GM12878 (cell line): ENCODE results near the gene SH2D2A. TPM values are rescaled to one million over a fixed set of nuclear protein-coding genes. Genes with fewer than 3 reads are reported as not detected.

ENCODE experiments used
- ATAC-seq: fragments of 200-7000 bp; cut with Tn5 transposase; 3 replicates; pipeline ENCODE4 v1.9.1; 2020; ENCODE audit warnings: mild to moderate bottlenecking, moderate library complexity
- BruUV-seq: library from RNA; stranded (reverse); fragments of 400-500 nt; replicated peaks from 2 replicates; lab custom pipeline; 2021; lab: Mats Ljungman, UMichigan
- CTCF ChIA-PET: fragments of 300-600 bp; sonication (Branson Sonifier 250); formaldehyde crosslinking; extraction: SDS; loops from one replicate; lab custom pipeline; 2021; ENCODE audit warnings: inconsistent platforms; lab: Yijun Ruan, JAX
- POLR2A ChIA-PET: fragments of 350-600 bp; formaldehyde crosslinking; extraction: SDS; loops from one replicate; lab custom pipeline; 2021; ENCODE audit warnings: inconsistent platforms; lab: Charles Lee
- RAD21 ChIA-PET: fragments of 300-600 bp; sonication (Branson Sonifier 250); formaldehyde crosslinking; loops from one replicate; lab custom pipeline; 2023; ENCODE audit warnings: antibody characterized with exemption; ENCODE audit not compliant: unreplicated experiment; lab: Charles Lee
- SMC1A ChIA-PET: fragments of 300-600 bp; sonication (Branson Sonifier 250); formaldehyde crosslinking; loops from one replicate; lab custom pipeline; 2023; ENCODE audit not compliant: unreplicated experiment, uncharacterized antibody; lab: Charles Lee
- DNase-seq: peaks from one replicate; pipeline ENCODE4 v3.0.0-alpha.2; 2011; ENCODE audit warnings: low read depth, low spot score
- FAIRE-seq: peaks from 3 replicates; lab custom pipeline; 2011; peaks lifted over from hg19 to GRCh38; lab: Jason Lieb, UNC
- H2AFZ ChIP-seq: 2 replicates; pipeline ENCODE4 v1.6.0; 2011; ENCODE audit warnings: low read depth, low read length, control low read depth; ENCODE audit not compliant: control insufficient read depth
- H3K27ac ChIP-seq: 2 replicates; pipeline ENCODE4 v1.5.1; 2011; ENCODE audit warnings: control low read depth; ENCODE audit not compliant: control insufficient read depth, insufficient read depth
- H3K27me3 ChIP-seq, 2 experiments: replicated peaks in 1 of 2; 2 replicates each; pipeline versions ENCODE4 v1.6.0 to v1.6.1; 2011; ENCODE audit warnings: low read length in 1 of 2; ENCODE audit not compliant: control insufficient read depth in 2 of 2, insufficient read depth in 2 of 2
- H3K36me3 ChIP-seq, 2 experiments: 2 replicates each; pipeline ENCODE4 v1.5.1; 2011; ENCODE audit warnings: low read length in 1 of 2; ENCODE audit not compliant: control insufficient read depth in 2 of 2, insufficient read depth in 2 of 2
- H3K4me1 ChIP-seq: 2 replicates; pipeline ENCODE4 v1.6.1; 2011; ENCODE audit warnings: mild to moderate bottlenecking, low read length, moderate library complexity, mixed read lengths; ENCODE audit not compliant: control insufficient read depth, insufficient read depth
- H3K4me2 ChIP-seq: 2 replicates; pipeline ENCODE4 v1.6.0; 2011; ENCODE audit warnings: control low read depth; ENCODE audit not compliant: control insufficient read depth, insufficient read depth
- H3K4me3 ChIP-seq: fragments of 200-600 bp; sonication (generic); 2 replicates; pipeline ENCODE4 v1.5.1; 2016
- H3K79me2 ChIP-seq: 2 replicates; pipeline ENCODE4 v1.6.0; 2011; ENCODE audit warnings: low read length; ENCODE audit not compliant: control insufficient read depth, insufficient read depth
- H3K9ac ChIP-seq: 2 replicates; pipeline ENCODE4 v1.8.0; 2011; ENCODE audit warnings: low read length, control low read depth, mixed read lengths; ENCODE audit not compliant: control insufficient read depth, insufficient read depth
- H3K9me3 ChIP-seq: replicated peaks from 3 replicates; pipeline ENCODE4 v1.5.1; 2011; ENCODE audit warnings: mild to moderate bottlenecking, low read length; ENCODE audit not compliant: control insufficient read depth, insufficient read depth
- H4K20me1 ChIP-seq: 2 replicates; pipeline ENCODE4 v1.6.0; 2011; ENCODE audit not compliant: control insufficient read depth, insufficient read depth
- ATF7 ChIP-seq: fragments of 450-650 bp; IDR thresholded peaks from 2 replicates; pipeline ENCODE4 v1.6.1; 2016; ENCODE audit warnings: low read depth, mild to moderate bottlenecking
- BCLAF1 ChIP-seq: fragments of 450-650 bp; IDR thresholded peaks from 2 replicates; pipeline ENCODE4 v1.6.1; 2017; ENCODE audit warnings: antibody characterized with exemption, mild to moderate bottlenecking, moderate library complexity
- CBX3 ChIP-seq: fragments of 200-600 bp; sonication (generic); IDR thresholded peaks from 2 replicates; pipeline ENCODE4 v1.6.1; 2016; ENCODE audit warnings: low read depth, borderline replicate concordance
- CHD1 ChIP-seq: IDR thresholded peaks from 2 replicates; pipeline ENCODE4 v1.6.1; 2012; ENCODE audit warnings: low read depth, low read length, improper control_type of control experiment
- E4F1 ChIP-seq: fragments of 450-650 bp; IDR thresholded peaks from 2 replicates; pipeline ENCODE4 v1.6.1; 2018; ENCODE audit warnings: borderline replicate concordance, mild to moderate bottlenecking; ENCODE audit not compliant: partially characterized antibody
- EED ChIP-seq: sonication (generic); IDR thresholded peaks from 2 replicates; pipeline ENCODE4 v1.6.1; 2016; ENCODE audit warnings: antibody characterized with exemption, low read depth
- EGR1 ChIP-seq, 2 experiments: IDR thresholded peaks; 1 replicate in 1 of 2; 2 replicates in 1 of 2; pipeline ENCODE4 v1.6.1; 2011 to 2012; ENCODE audit warnings: low read depth in 2 of 2, low read length in 2 of 2, borderline replicate concordance in 1 of 2, mild to moderate bottlenecking in 1 of 2, moderate library complexity in 1 of 2
- ESRRA ChIP-seq: IDR thresholded peaks from 2 replicates; pipeline ENCODE4 v1.6.1; 2012; ENCODE audit warnings: mild to moderate bottlenecking, low read length, improper control_type of control experiment
- ETV6 ChIP-seq, 2 experiments: fragments of 450-650 bp in 1 of 2; IDR thresholded peaks in 1 of 2; conservative IDR thresholded peaks in 1 of 2; 2 replicates each; pipeline ENCODE4 v1.6.1; 2014; ENCODE audit warnings: antibody characterized with exemption in 1 of 2, borderline replicate concordance in 1 of 2, low read depth in 1 of 2, mild to moderate bottlenecking in 1 of 2, moderate library complexity in 1 of 2
- MEF2B ChIP-seq: fragments of 450-650 bp; IDR thresholded peaks from 2 replicates; pipeline ENCODE4 v1.6.1; 2018; ENCODE audit warnings: mild to moderate bottlenecking, moderate library complexity; ENCODE audit not compliant: partially characterized antibody, poor library complexity, severe bottlenecking
- NFYB ChIP-seq: IDR thresholded peaks from 2 replicates; pipeline ENCODE4 v1.6.1; 2011; ENCODE audit warnings: low read depth, mild to moderate bottlenecking, low read length, improper control_type of control experiment, moderate library complexity; ENCODE audit not compliant: insufficient read depth
- RCOR1 ChIP-seq: conservative IDR thresholded peaks from 2 replicates; pipeline ENCODE4 v1.6.1; 2012; ENCODE audit warnings: low read depth, low read length, improper control_type of control experiment
- SMARCA5 ChIP-seq: fragments of 450-650 bp; IDR thresholded peaks from 2 replicates; pipeline ENCODE4 v1.6.1; 2017; ENCODE audit warnings: mild to moderate bottlenecking
- ZSCAN29 ChIP-seq: fragments of 450-650 bp; IDR thresholded peaks from 2 replicates; pipeline ENCODE4 v1.6.1; 2017; ENCODE audit warnings: mild to moderate bottlenecking, moderate library complexity
- WGBS: methylation state at CpG from one replicate; pipeline ENCODE4 v1.1.6; 2016; ENCODE audit warnings: low lambda C conversion rate; ENCODE audit not compliant: insufficient replicate concordance, insufficient coverage; ENCODE audit errors: missing lambda C conversion rate; 5-methylcytosine and 5-hydroxymethylcytosine counted together
- in situ Hi-C: fragments of 300-500 bp; cut with MboI; formaldehyde crosslinking; loops from 9 replicates; pipeline ENCODE4 v1.14.3; 2018; ENCODE audit warnings: mixed read lengths
- intact Hi-C: fragments of 100-400 bp; cut with micrococcal nuclease; formaldehyde crosslinking; loops from one replicate; pipeline ENCODE4 v1.14.2; 2022; ENCODE audit not compliant: unreplicated experiment
- polyA plus RNA-seq, 11 experiments: library from polyadenylated mRNA; depleted of rRNA in 4 of 11; unstranded in 6 of 11; stranded (reverse) in 5 of 11; fragments of >200 nt; fragmentation: Nextera tagmentation in 4 of 11; fragmentation: Illumina TruSeq in 1 of 11; extraction: Ambion mirVana in 4 of 11; extraction: Trizol in 1 of 11; gene quantifications; 1 replicate in 1 of 11; 2 replicates in 10 of 11; pipeline versions ENCODE4 v1.2.1 to v1.2.3, GENCODE V29; 2011 to 2016; ENCODE audit warnings: inconsistent platforms in 2 of 11, missing spikeins in 2 of 11, low read depth in 1 of 11
- total RNA-seq, 4 experiments: library from RNA; depleted of rRNA in 3 of 4; stranded (reverse); fragments of >200 nt in 3 of 4; fragmentation: Illumina TruSeq in 1 of 4; extraction: Trizol in 1 of 4; gene quantifications; 2 replicates each; pipeline versions ENCODE4 v1.2.1 to v1.2.3, GENCODE V29; 2013 to 2021
- TF ChIP-seq, protein P1 (sequence below): IDR thresholded peaks from 2 replicates; pipeline ENCODE4 v1.6.1; 2011; ENCODE audit warnings: borderline replicate concordance, low read depth, mild to moderate bottlenecking, moderate library complexity, mixed read lengths, low read length; ENCODE audit not compliant: insufficient read depth; ENCODE audit errors: extremely low read length
- TF ChIP-seq, protein P2 (sequence below): fragments of 450-650 bp; IDR thresholded peaks from 2 replicates; pipeline ENCODE4 v1.6.1; 2016; ENCODE audit warnings: mild to moderate bottlenecking

Gene SH2D2A
- total and polyA plus RNA-seq, 10 of the 15 experiments (the other 5 are each of a cell fraction or from before 2014, with no cell fraction given), result 0.72 to 15.9 (median 7.0) TPM

GRCh38 chr1:156834322-156834721 is 17.7 kb upstream of the SH2D2A start:
- RAD21 ChIA-PET, result no interaction called here
- SMC1A ChIA-PET, result interaction anchor here (0.9 to 2.4 kb wide), 6 partner anchors 13 to 109 kb away, joined by 3 to 8 read pairs (median 6); no protein-coding TSS in a partner anchor
- BruUV-seq, result no TSS peak
- peaks cover 24% of the 10 kb centered on the region for H3K4me1 ChIP-seq
- no peaks in the 10 kb centered on the region for H3K79me2 ChIP-seq
- DNase-seq (no peak), FAIRE-seq (no peak), ATAC-seq (no peak)
- no peak overlapping the region for H3K4me2 ChIP-seq
- CTCF ChIA-PET, result interaction anchor here (1.0 to 3.8 kb wide), 8 partner anchors 12 to 145 kb away, joined by 3 to 26 read pairs (median 5); partner anchors contain the start of gene NTRK1
- intact Hi-C loops (no loop called here), in situ Hi-C loops (no loop called here)
- H3K27ac ChIP-seq, result no peak overlapping the region
- no peaks in the 10 kb centered on the region for H3K9me3 ChIP-seq
- no peak overlapping the region for H3K4me3 ChIP-seq
- H4K20me1 ChIP-seq, result 0 out of 2 replicates have a peak, but pooled peaks cover 2% of the 10 kb centered on the region
- WGBS, result 46% methylated on average over 3 of the region's 3 CpGs
- H3K36me3 ChIP-seq, result no peaks in the 10 kb centered on the region
- no peaks in the 10 kb centered on the region for H3K27me3 ChIP-seq
- H3K9ac ChIP-seq, result no peak overlapping the region
- POLR2A ChIA-PET, result no interaction called here
- no peak overlapping the region for H2AFZ ChIP-seq
- TF ChIP-seq EGR1 (IDR thresholded peaks at IDR 0.05; ENCODE audit: borderline replicate concordance in 1 of 2, low read depth in 2 of 2, low read length in 2 of 2) (no peak), SMARCA5 (no peak), MEF2B (no peak), CBX3 (no peak), ZSCAN29 (no peak), ATF7 (no peak), RCOR1 (no peak), EED (no peak), BCLAF1 (no peak), ETV6 (conservative IDR thresholded peaks at IDR 0.05 in 1 of 2, IDR thresholded peaks at IDR 0.05 in 1 of 2; ENCODE audit: borderline replicate concordance in 1 of 2, low read depth in 1 of 2) (no peak), NFYB (no peak), E4F1 (no peak), CHD1 (no peak), ESRRA (no peak)
- TF ChIP-seq, protein P1, sequence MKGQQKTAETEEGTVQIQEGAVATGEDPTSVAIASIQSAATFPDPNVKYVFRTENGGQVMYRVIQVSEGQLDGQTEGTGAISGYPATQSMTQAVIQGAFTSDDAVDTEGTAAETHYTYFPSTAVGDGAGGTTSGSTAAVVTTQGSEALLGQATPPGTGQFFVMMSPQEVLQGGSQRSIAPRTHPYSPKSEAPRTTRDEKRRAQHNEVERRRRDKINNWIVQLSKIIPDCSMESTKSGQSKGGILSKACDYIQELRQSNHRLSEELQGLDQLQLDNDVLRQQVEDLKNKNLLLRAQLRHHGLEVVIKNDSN, result no peak
- TF ChIP-seq, protein P2, sequence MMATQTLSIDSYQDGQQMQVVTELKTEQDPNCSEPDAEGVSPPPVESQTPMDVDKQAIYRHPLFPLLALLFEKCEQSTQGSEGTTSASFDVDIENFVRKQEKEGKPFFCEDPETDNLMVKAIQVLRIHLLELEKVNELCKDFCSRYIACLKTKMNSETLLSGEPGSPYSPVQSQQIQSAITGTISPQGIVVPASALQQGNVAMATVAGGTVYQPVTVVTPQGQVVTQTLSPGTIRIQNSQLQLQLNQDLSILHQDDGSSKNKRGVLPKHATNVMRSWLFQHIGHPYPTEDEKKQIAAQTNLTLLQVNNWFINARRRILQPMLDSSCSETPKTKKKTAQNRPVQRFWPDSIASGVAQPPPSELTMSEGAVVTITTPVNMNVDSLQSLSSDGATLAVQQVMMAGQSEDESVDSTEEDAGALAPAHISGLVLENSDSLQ, result no peak
